Activated CD4-positive, CD25-positive, alpha-beta regulatory T cell treated with anti-CD3 and anti-CD28 coated beads, Interleukin-2, amount 50 U/mL, for 24 hours (primary cell): Measurements from ENCODE around the gene ZNF385C.
"Not testable (repeated sequence)": the region's sequence is repeated elsewhere in the genome, so short reads cannot be mapped to it uniquely, and the experiment has no call there.

Experiments
- ATAC-seq, 2 donors: fragments of 150-1000 bp; cut with Tn5 transposase; one replicate each; pipeline ENCODE4 v1.10.0; 2021; ENCODE audit warnings: mild to moderate bottlenecking in 1 of 2, moderate library complexity in 1 of 2

ZNF385C gene

GRCh38 chr17:42016941-42017865, 81.1 kb downstream of the ZNF385C start, which contains the start of gene DNAJC7:
DNAJC7 (minus strand) TSS chr17:42017439; CDS start chr17:42017416, 23 bp downstream.
- peak; percentile 92 to 94 for ATAC-seq

DNA sequence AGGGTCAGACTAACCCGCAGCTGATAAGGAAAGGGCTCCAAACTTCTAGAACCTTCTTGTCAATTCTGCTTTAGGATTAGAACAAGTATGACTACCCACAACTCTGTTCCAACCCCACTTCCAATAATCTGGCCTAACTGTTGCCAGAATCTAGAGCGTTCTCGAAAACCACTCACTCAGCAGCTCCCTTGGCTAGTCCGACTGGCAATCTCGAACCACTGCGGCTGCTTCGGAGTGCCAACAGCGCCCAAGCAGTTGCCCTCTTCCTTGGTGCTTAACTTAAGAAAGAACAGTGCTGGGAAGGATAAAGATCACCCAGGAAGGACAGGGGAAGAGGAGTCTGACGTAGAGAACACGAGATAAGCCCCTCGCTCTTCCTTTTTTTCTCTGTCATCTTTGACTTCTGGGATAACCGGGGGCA, 81.9 kb downstream of the ZNF385C start:
- no peak for ATAC-seq

- ATAC-seq = not testable (repeated sequence)
Measured at GRCh38 chr17:42013740-42014139, 84.5 kb downstream of the ZNF385C start.

- ATAC-seq = not testable (repeated sequence)
Measured at GRCh38 chr17:42012363-42012762, 85.9 kb downstream of the ZNF385C start.

- ATAC-seq = no peak
Measured at GRCh38 chr17:42010898-42011516, 87.3 kb downstream of the ZNF385C start.

- ATAC-seq = not testable (repeated sequence)
Measured at GRCh38 chr17:42010266-42010680, 88.0 kb downstream of the ZNF385C start.

GRCh38 chr17:42009170-42009569, 89.1 kb downstream of the ZNF385C start:
- no peak for ATAC-seq

DNA sequence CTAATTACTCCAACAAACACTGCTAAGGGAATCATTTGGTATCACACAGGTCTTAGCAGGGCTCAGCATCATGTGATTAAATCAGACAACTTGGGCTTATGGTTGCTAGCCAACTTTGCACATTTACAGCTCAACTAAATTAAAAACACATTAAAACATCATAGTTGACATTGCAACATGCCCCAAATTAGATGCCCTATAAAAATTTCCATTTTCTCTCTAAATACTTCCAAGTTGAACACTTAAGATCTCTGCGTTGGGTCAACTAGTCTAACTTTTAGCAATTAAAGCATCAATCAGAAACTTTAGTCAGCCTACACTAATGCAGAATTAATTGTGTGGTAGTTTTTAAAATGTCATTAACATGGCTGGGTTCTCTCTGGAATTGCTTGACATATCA, 93.1 kb downstream of the ZNF385C start:
- no peak for ATAC-seq

GRCh38 chr17:42002792-42003301, 95.4 kb downstream of the ZNF385C start:
- no peak for ATAC-seq

- ATAC-seq = no peak
Measured at GRCh38 chr17:42002175-42002791, 96.0 kb downstream of the ZNF385C start.

DNA sequence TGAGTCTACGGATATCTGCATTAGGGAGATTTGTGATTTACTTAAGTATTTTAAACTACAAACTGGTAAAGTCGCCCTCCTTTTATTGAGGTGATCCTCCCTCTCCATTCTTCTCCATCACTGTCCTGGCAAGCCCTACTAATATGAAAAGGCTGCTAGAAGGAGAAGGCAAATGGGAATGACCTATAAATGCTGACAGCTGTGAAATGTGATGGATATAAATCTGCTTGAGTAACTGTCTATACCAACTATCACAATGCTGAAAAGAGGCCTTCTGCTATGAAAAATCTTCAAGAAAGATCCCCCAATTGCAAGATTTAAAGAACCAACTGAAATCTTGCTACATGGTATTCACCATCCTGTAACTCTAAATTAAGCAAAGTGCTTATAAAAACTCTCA, 96.5 kb downstream of the ZNF385C start:
- no peak for ATAC-seq

DNA sequence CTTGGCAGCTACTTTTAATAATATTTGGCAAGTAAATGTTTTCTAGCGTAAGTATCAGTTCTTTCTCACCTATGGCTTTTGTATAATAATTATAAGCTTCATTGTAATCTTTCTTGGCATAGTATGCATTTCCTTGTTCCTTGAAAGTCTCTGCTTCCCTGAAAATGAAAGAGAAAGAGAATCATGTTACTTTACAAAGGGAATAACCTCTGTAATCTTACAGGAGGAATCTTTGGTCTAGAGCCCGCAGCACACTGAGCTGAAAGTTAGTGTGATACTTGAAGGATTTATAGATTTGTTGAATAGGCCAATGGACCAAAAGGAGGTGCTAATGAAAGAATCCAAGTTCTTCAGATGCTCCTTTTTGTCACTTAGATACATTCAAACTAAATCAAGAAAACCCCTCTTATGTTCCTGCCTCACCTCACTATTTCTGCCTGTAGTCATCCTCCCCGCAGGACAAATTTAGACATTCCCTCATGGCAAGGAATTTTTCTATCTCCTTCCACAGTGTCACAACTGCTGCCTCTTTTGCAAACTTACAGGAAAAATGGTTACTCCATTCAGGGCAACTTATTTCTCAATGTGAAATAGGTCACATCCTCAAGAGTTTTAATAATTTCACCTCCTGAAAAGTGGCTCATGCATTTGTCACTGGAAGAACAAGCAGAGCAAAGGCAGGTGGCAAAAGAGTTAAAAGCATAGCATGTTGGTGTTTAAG, 97.7 kb downstream of the ZNF385C start:
- no peak for ATAC-seq

DNA sequence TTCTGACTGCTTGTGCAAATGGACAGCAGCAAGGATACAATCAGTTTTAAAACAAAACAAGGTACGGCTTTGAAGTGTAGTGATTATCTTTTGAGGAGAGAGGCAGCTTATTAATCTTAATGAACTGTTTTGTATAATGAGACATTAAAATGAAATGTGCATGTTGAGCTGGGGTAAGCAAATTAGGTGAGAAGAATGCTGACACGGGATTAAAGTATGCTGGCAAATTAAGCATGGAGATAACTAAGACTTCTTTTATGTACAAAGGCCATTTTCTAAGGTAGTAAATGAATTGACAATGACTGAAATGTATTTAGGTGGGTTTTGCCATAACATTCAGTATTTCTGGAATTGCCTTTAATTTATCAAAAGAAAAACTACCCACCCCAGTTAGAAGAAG, 99.8 kb downstream of the ZNF385C start:
- ATAC-seq = no peak

- no peak for ATAC-seq
Measured at GRCh38 chr17:41996855-41997164, 101.5 kb downstream of the ZNF385C start.

DNA sequence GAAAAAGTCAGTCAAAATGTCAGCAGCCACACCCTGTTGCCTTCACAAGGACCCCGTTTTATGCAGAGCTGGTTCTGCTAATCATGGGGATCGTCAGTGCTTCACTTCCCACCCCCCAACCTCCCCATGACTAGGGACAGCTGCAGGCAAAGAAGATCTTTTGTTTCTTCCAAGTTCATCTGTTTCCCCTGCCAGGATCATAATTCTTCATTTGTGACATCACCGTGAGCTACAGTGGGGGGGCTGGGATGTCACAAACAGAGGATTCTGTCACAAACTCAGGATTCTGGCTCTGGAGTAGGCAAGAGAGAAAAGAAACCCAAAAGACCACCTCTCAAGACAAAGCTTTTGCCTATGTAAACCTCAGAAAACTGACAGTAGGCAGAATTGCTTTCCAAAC, 105.7 kb downstream of the ZNF385C start:
- no peak for ATAC-seq

DNA sequence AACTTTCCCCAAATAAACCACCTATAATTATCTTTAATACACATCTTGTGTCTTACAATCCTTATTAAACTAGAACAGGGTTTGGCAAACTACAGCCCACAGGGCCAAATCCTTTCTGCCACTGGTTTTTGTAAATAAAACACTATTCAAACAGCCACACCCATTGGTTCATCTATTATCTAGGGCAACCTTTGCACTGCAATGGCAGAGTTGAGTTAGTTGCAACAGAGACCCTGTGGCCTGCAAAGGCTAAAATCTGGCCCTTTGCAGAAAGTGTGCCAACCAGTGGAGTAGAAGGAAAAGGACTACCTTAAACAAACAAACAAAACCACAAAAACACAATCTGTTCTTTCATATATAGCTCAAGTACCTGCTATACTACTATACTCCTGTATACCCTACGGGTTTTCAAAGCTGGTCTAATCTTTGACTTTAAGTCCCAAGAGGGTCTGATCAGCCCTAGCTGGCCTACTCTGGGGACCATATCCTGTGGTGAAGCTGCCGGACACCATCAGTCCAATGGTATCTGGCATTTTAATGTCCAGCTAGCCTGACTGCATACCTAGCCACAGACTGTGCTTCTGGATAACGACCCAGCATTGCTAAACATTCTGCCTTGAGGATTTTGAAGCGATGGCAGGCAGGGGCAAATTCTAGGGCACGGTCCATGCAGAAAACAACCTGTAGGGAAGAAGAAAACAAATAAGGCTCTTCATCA, 108.4 kb downstream of the ZNF385C start:
- no peak for ATAC-seq

DNA sequence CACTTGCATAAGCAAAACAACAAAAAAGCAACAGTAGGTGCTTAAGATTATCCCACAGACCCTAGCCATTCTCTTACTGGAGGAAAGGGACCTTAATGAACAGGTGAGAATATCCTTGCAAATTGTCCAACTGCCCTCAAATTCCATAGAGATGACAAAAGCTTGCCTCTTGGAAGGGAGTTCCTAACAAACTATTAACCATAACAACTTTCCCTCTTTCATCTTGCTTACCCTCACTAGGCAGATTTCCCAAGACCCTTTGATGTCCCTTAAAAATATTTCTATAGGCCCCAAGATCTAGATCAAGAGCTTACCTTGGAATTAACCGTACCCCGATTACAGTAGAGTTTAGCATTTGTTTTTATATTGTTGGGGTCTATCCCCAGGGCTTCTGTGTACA, 109.9 kb downstream of the ZNF385C start:
- ATAC-seq = no peak

- ATAC-seq = peak; percentile 60 to 75
Measured at GRCh38 chr17:41987642-41988041, 110.6 kb downstream of the ZNF385C start.

- ATAC-seq = no peak
Measured at GRCh38 chr17:41986634-41987033, 111.6 kb downstream of the ZNF385C start.

DNA sequence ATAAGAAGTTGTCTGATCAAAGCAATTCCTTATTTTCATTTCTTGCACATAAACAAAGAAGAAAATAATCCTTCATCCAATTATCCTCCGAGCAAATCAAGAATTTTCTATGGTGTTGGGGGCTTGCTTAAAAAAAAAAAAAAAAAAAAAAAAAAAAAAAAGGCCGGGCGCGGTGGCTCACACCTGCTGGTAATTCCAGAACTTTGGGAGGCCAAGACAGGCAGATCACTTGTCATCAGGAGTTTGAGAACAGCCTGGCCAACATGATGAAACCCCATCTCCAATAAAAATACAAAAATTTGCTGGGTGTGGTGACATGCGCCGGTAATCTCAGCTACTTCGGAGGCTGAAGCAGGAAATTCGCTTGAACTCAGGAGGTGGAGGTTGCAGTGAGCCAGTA, 112.4 kb downstream of the ZNF385C start:
- no peak for ATAC-seq

- no peak for ATAC-seq
Measured at GRCh38 chr17:41984454-41984853, 113.8 kb downstream of the ZNF385C start.
